Stimulated activated CD8-positive, alpha-beta memory T cell treated with anti-CD3 and anti-CD28 coated beads, Interleukin-12 subunit alpha, Interleukin-12 subunit beta, amount 100 ng/mL, for 4 hours (primary cell): Measurements from ENCODE around the gene VPS13D.
A peak's percentile ranks its signal among the peaks of the same experiment; 100 is the strongest.
"Not testable (repeated sequence)": the region's sequence is repeated elsewhere in the genome, so short reads cannot be mapped to it uniquely, and the experiment has no call there.

Source experiments
- DNase-seq: peaks from one replicate; pipeline ENCODE4 v3.0.0-alpha.2; 2020; ENCODE audit warnings: low read depth

Gene VPS13D

GRCh38 chr1:12515234-12515633 is 285.4 kb downstream of the VPS13D start:
- no peak for DNase-seq

- no peak for DNase-seq
These were observed 286.9 kb downstream of the VPS13D start for GRCh38 chr1:12516741-12517140.

DNA sequence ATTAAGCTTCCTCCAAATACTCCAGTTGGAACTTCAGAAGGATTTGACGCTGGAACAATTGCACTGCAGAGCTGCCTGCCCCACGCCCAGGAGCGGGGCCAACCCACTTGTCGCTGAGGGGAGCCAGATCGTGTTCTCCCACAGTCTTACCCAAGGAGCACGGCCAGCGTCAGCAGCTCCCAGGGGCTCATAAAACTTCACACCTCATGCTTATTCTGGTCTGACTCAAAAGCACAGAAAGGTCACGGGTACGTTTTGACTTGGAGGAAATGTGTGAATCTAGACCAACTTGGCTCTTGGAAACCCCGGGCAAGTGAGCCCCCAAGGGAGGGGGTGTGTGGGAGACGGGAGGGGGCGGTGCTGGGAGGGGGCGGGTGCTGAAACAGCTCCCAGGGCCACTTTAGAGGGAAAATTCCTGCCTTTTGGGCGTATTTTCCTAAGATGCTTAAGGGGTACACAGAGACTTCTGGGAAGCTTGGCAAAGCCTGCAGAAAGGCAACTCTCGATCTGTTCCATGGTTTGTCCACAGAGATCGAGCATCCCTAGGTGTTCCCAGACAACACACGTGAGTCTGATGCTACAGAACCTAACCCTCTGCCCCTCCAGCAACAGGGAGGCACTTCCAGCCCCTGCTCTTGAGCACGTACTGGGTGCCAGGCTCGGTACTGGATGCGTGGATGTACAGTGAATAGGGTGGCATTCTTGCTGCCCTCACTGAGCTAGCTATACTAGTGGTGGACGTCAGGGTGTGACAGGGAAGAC is 289.3 kb downstream of the VPS13D start:
- peak; percentile 13 for DNase-seq

DNA sequence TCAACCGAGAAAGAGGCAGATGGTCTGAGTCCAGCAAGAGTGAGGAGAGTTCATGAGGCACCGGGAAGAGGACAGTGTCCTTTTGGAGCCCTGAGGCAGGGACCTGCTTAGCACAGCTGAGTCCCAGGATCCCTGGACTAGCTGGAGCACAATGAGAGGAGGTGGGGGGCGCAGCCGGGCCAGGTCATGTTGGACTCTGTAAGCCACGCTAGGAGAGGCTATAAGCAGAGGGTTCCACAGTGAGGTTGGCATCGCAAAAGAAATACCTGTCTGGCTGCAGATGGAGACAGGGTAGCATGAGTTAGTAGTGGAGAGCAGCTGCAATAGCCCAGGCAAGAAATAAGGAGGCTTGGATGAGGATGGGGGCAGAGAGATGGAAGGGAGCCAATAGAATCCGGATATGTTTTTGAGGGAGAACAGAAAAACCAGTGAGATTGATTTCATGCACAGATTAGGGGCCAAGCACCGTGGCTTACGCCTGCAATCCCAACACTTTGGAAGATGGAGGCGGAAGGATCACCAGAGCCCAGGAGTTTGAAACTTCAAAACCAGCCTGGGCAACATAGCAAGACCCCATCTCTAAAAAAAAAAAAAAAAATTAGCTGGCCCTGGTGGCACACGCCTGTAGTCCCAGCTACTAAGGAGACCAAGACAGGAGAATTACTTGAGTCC is 290.0 kb downstream of the VPS13D start:
- DNase-seq, result no peak

- DNase-seq, result no peak
These were observed 291.3 kb downstream of the VPS13D start for GRCh38 chr1:12521096-12521495.

- DNase-seq, result not testable (repeated sequence)
These were observed 292.9 kb downstream of the VPS13D start for GRCh38 chr1:12522780-12523179.

GRCh38 chr1:12524266-12524665 is 294.4 kb downstream of the VPS13D start:
- no peak for DNase-seq

GRCh38 chr1:12525311-12526181 is 295.7 kb downstream of the VPS13D start:
- DNase-seq, result no peak

GRCh38 chr1:12527564-12527963 is 297.7 kb downstream of the VPS13D start:
- DNase-seq, result no peak

GRCh38 chr1:12528021-12528852 is 298.4 kb downstream of the VPS13D start:
- DNase-seq, result no peak

GRCh38 chr1:12529640-12530174 is 299.9 kb downstream of the VPS13D start:
- no peak for DNase-seq

- no peak for DNase-seq
These were observed 300.8 kb downstream of the VPS13D start for GRCh38 chr1:12530462-12531178.

- DNase-seq, result no peak
These were observed 301.3 kb downstream of the VPS13D start for GRCh38 chr1:12531179-12531499.

GRCh38 chr1:12532405-12533315 is 302.8 kb downstream of the VPS13D start:
- no peak for DNase-seq

DNA sequence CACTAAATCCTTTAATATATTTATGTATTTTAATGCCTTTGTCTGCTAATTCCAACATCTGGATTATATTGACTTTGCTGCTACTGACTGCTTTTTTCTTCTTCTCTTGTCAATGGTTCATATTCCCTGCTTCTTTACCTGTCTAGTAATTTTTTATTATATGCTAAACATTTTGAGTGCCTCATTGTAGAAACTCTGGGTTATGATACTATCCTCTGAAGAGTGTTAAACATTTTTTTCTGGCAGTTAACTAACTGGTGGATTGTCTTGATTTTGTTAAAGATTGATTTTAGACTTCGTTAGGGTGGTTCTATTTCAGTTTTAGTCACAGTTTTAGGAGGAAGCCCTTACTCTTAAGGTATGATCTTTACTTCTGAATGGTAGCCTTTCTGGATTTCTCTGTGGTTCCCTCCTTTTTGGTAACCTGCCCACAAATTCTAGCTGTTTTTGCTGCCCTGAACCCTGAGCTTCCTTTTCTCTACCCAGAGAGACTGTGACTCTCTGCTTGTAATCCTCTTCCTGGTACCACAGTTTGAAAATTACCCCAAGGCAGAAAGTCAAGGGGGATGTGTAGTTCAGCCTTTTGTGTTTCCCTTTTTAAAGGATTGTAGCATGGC is 306.3 kb downstream of the VPS13D start:
- DNase-seq, result no peak

DNA sequence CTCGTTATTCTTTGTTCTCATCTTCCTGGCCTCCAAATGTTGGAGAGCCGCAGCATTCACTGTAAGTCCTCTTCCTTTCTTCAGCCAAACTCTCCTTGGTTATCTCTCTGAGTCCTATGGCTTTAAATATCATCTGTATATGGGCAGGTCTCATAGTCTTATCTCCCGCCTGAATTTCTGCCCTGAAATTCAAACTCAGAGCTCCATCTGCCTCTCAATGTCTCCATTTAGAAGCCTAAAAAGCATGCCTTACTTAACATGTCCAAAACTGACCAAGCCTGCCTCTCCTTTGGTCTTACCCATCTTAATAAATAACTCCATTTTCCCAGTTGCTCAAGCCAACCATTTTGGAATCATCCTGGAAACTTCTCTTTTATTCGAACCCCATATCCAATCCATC is 307.5 kb downstream of the VPS13D start:
- DNase-seq, result no peak

DNA sequence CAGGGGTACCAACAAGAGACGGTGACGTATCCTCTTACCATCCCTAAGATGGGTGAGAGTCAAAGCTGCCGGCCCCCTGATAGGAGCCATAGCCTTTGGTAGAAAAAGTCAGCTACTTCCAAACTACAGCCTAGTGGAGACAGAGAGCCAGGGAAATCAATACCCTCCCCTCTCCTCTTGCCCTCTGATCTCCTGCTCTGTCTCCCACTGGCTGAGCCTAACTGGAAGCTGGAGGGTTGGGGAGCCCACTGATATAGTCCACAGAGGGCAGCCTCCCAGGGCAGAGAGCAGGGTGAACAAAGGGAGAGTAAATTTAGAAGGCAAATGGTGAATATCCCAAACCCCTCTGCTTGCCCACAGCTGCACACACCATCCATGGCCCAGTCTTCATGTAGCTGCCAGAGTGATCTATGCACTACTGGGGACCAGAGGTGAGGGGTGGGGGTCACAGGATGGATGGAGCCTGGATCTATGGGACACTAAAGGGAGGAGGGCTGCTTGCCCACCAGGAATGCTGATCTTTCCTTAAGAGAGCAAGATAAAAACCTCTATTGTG is 308.2 kb downstream of the VPS13D start:
- DNase-seq, result no peak

DNA sequence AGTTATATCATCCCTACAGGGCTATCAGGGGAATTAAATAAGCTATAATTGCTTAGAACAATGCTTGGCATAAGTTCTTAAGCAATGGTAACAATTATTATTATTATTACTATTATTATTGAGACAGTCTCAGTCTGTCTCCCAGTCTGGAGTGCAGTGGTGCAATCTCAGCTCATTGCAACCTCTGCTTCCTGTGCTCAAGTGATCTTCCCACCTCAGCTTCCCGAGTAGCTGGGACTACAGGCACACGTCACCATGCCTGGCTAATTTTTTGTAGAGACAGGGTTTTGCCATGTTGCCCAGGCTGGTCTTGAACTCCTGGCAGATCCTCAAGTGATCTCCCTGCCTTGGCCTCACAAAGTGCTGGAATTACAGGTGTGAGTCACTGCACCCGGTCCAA is 308.7 kb downstream of the VPS13D start:
- not testable (repeated sequence) for DNase-seq

DNA sequence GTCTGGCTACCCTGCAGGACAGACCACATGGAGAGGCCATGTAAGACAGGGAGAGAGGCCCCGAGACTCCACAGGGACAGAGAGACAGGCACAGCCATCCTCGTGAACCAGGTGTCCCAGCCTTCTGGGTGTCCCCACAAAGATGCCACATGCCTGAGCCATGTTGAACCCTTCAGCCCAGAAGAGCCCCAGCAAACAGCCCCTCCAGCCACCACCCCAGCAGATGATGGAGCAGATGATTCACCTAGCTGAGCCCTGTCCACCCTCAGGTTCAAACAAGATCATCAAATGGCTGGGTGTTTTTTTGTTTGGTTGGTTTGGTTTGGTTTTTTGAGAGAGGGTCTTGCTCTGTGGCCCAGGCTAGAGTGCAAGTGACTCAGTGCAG is 309.5 kb downstream of the VPS13D start:
- DNase-seq, result no peak
